ENCODE measurements around the gene LGR5. TPM values are rescaled to one million over a fixed set of nuclear protein-coding genes. Genes with fewer than 3 reads are reported as not detected.

The LGR5 gene
- polyA plus RNA-seq, 1 donor (not counting 4 experiments of a cell fraction or from before 2014, with no cell fraction given): 0.05 TPM

DNA sequence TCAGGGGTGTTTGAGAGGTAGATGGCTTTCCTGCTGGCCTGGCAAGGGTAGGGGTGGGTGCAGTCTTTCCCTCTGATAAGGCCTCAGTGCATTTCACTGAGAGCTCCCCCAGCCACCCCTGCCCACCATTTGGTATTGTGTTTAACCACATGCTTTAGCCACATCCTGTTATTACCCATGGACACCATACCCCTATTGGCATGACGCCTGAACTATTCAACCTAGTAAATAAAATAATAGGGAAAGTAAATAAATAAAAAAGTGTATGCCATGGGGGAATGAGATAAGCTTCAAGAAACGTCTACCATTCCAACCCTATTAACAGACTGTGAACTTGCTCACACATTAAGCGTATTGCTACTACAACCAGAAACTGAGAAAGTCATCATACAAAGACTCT lies 7.6 kb upstream of the LGR5 start:
- Histone ChIP-seq H3K27ac (ENCODE audit: control insufficient read depth, insufficient read depth, low read length) (no peak overlapping the region), H3K9ac (ENCODE audit: control insufficient read depth, extremely low read depth, insufficient read depth, low read length) (no peak overlapping the region), H3K36me3 (ENCODE audit: control insufficient read depth in 2 of 2, extremely low read depth in 1 of 2, insufficient read depth in 2 of 2, low read length in 2 of 2) (no peaks in the 10 kb centered on the region), H3K4me2 (ENCODE audit: control insufficient read depth, extremely low read depth, insufficient read depth, low read depth, low read length) (no peak overlapping the region), H2AFZ (ENCODE audit: control insufficient read depth, low read length) (no peak overlapping the region), H3K9me1 (ENCODE audit: control insufficient read depth, extremely low read depth, insufficient read depth, low read length) (no peaks in the 10 kb centered on the region), H3K9me3 (ENCODE audit: control insufficient read depth, low read depth, low read length) (no peaks in the 10 kb centered on the region), H3K4me3 (ENCODE audit: control insufficient read depth in 2 of 3, extremely low read depth in 1 of 3, insufficient read depth in 2 of 3, low read depth in 1 of 3, low read length in 3 of 3) (no peak overlapping the region), H3K4me1 (ENCODE audit: control insufficient read depth, extremely low read depth, insufficient read depth, low read length) (no peaks in the 10 kb centered on the region), H3K27me3 (ENCODE audit: control insufficient read depth, extremely low read depth, insufficient read depth, low read length) (peaks cover 3% of the 10 kb centered on the region), H4K20me1 (ENCODE audit: control insufficient read depth, extremely low read depth, insufficient read depth, low read length) (no peaks in the 10 kb centered on the region), H3K79me2 (ENCODE audit: control insufficient read depth, insufficient read depth, low read length) (no peaks in the 10 kb centered on the region)
- FAIRE-seq: no peak
- DNase-seq (ENCODE audit: low read depth, low spot score): no peak
- TF ChIP-seq EZH2 (IDR thresholded peaks at IDR 0.05; ENCODE audit: low read length): no peak
- dilution Hi-C loops (cut with MboI; ENCODE audit: extremely low pct_ligation_motif_present, low sequenced_read_pairs): no loop called here

DNA sequence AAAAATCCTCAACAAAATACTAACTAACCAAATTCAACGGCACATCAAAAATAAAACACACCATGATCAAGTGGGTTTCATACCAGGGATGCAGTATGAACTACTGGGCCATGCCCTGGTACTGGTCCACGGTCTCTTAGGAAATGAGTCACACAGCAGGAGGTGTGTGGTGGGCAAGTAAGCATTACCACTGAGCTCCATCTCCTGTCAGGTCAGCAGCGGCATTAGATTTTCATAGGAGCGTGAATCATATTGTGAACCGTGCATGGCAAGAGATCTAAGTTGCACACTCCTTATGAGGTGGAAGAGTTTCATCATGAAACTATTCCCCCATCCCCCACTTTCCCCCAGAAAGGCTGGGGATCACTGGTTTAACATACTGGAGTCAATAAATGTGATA lies 6.7 kb upstream of the LGR5 start:
- no peak for FAIRE-seq

More for the DNA sequence above, 6.7 kb upstream of the LGR5 start:
- dilution Hi-C loops (cut with MboI; ENCODE audit: extremely low pct_ligation_motif_present, low sequenced_read_pairs): no loop called here
- Histone ChIP-seq H3K36me3 (ENCODE audit: control insufficient read depth in 2 of 2, extremely low read depth in 1 of 2, insufficient read depth in 2 of 2, low read length in 2 of 2) (no peaks in the 10 kb centered on the region), H3K9ac (ENCODE audit: control insufficient read depth, extremely low read depth, insufficient read depth, low read length) (no peak overlapping the region), H3K4me2 (ENCODE audit: control insufficient read depth, extremely low read depth, insufficient read depth, low read depth, low read length) (no peak overlapping the region), H3K27ac (ENCODE audit: control insufficient read depth, insufficient read depth, low read length) (no peak overlapping the region), H3K4me1 (ENCODE audit: control insufficient read depth, extremely low read depth, insufficient read depth, low read length) (no peaks in the 10 kb centered on the region), H3K9me1 (ENCODE audit: control insufficient read depth, extremely low read depth, insufficient read depth, low read length) (no peaks in the 10 kb centered on the region), H3K4me3 (ENCODE audit: control insufficient read depth in 2 of 3, extremely low read depth in 1 of 3, insufficient read depth in 2 of 3, low read depth in 1 of 3, low read length in 3 of 3) (no peak overlapping the region), H4K20me1 (ENCODE audit: control insufficient read depth, extremely low read depth, insufficient read depth, low read length) (no peaks in the 10 kb centered on the region), H3K79me2 (ENCODE audit: control insufficient read depth, insufficient read depth, low read length) (no peaks in the 10 kb centered on the region), H2AFZ (ENCODE audit: control insufficient read depth, low read length) (no peak overlapping the region), H3K27me3 (ENCODE audit: control insufficient read depth, extremely low read depth, insufficient read depth, low read length) (peaks cover 5% of the 10 kb centered on the region), H3K9me3 (ENCODE audit: control insufficient read depth, low read depth, low read length) (no peaks in the 10 kb centered on the region)
- no peak for TF ChIP-seq EZH2 (IDR thresholded peaks at IDR 0.05; ENCODE audit: low read length)
- TF ChIP-seq, protein P1, sequence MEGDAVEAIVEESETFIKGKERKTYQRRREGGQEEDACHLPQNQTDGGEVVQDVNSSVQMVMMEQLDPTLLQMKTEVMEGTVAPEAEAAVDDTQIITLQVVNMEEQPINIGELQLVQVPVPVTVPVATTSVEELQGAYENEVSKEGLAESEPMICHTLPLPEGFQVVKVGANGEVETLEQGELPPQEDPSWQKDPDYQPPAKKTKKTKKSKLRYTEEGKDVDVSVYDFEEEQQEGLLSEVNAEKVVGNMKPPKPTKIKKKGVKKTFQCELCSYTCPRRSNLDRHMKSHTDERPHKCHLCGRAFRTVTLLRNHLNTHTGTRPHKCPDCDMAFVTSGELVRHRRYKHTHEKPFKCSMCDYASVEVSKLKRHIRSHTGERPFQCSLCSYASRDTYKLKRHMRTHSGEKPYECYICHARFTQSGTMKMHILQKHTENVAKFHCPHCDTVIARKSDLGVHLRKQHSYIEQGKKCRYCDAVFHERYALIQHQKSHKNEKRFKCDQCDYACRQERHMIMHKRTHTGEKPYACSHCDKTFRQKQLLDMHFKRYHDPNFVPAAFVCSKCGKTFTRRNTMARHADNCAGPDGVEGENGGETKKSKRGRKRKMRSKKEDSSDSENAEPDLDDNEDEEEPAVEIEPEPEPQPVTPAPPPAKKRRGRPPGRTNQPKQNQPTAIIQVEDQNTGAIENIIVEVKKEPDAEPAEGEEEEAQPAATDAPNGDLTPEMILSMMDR (optimal IDR thresholded peaks at IDR 0.05 in 1 of 3, IDR thresholded peaks at IDR 0.05 in 1 of 3, conservative IDR thresholded peaks at IDR 0.05 in 1 of 3; ENCODE audit: extremely low read depth in 1 of 3, insufficient read depth in 2 of 3, low read length in 3 of 3): no peak
- DNase-seq (ENCODE audit: low read depth, low spot score): no peak
